T follicular helper cell (primary cell): ENCODE measurements around the gene PKN2.

Experiments used
- DNase-seq: peaks from one replicate; pipeline ENCODE4 v3.0.0-alpha.2; 2020; ENCODE audit warnings: low read depth
- total RNA-seq, 2 experiments: gene quantifications; one replicate each; lab custom pipeline; 2026; lab: John Stamatoyannopoulos, UW

The PKN2 gene
- 37.4 to 63.2 reads per million in 2 experiments for total RNA-seq

GRCh38 chr1:88683541-88684481 is at the start of gene PKN2:
PKN2 (plus strand) TSS chr1:88684273; CDS start chr1:88684581, 308 bp downstream.
- peak; percentile 97 for DNase-seq

- no peak for DNase-seq
These were observed 49.5 kb upstream of the PKN2 start for GRCh38 chr1:88634538-88634937.

- DNase-seq, result no peak
These were observed 44.0 kb upstream of the PKN2 start for GRCh38 chr1:88640060-88640459.

GRCh38 chr1:88645886-88646285 is 38.2 kb upstream of the PKN2 start:
- DNase-seq, result no peak

GRCh38 chr1:88646476-88647248 is 37.4 kb upstream of the PKN2 start:
- no peak for DNase-seq

GRCh38 chr1:88647249-88647645 is 36.8 kb upstream of the PKN2 start:
- DNase-seq, result no peak

GRCh38 chr1:88647749-88648415 is 36.2 kb upstream of the PKN2 start:
- DNase-seq, result no peak

GRCh38 chr1:88648706-88649105 is 35.4 kb upstream of the PKN2 start:
- no peak for DNase-seq

GRCh38 chr1:88649932-88650331 is 34.1 kb upstream of the PKN2 start:
- DNase-seq, result no peak

GRCh38 chr1:88650676-88651418 is 33.2 kb upstream of the PKN2 start:
- no peak for DNase-seq

GRCh38 chr1:88655140-88655539 is 28.9 kb upstream of the PKN2 start:
- DNase-seq, result no peak

- no peak for DNase-seq
These were observed 28.3 kb upstream of the PKN2 start for GRCh38 chr1:88655685-88656299.

GRCh38 chr1:88658419-88658818 is 25.7 kb upstream of the PKN2 start:
- no peak for DNase-seq

GRCh38 chr1:88659552-88659951 is 24.5 kb upstream of the PKN2 start:
- DNase-seq, result no peak

GRCh38 chr1:88661188-88661587 is 22.9 kb upstream of the PKN2 start:
- no peak for DNase-seq

GRCh38 chr1:88661951-88662699 is 21.9 kb upstream of the PKN2 start:
- DNase-seq, result no peak

GRCh38 chr1:88662723-88663122 is 21.4 kb upstream of the PKN2 start:
- no peak for DNase-seq

GRCh38 chr1:88668405-88668804 is 15.7 kb upstream of the PKN2 start:
- no peak for DNase-seq

GRCh38 chr1:88670462-88670861 is 13.6 kb upstream of the PKN2 start:
- DNase-seq, result no peak

- no peak for DNase-seq
These were observed 10.6 kb upstream of the PKN2 start for GRCh38 chr1:88673446-88673845.
